Rectal smooth muscle tissue (tissue), 1 donor: ENCODE data around the gene CMTM1.
"Not testable (repeated sequence)": the region's sequence is repeated elsewhere in the genome, so short reads cannot be mapped to it uniquely, and the experiment has no call there.

Experiments used
- H3K27ac ChIP-seq: one replicate; pipeline ENCODE4 v1.7.0; 2013; ENCODE audit warnings: low read depth, low read length, inconsistent platforms
- H3K27me3 ChIP-seq: one replicate; pipeline ENCODE4 v1.7.0; 2013; ENCODE audit warnings: low read length; ENCODE audit not compliant: control insufficient read depth, insufficient read depth
- H3K36me3 ChIP-seq: one replicate; pipeline ENCODE4 v1.7.0; 2013; ENCODE audit warnings: low read length; ENCODE audit not compliant: control insufficient read depth, insufficient read depth
- H3K4me1 ChIP-seq: one replicate; pipeline ENCODE4 v1.7.0; 2013; ENCODE audit warnings: low read length; ENCODE audit not compliant: control insufficient read depth, insufficient read depth
- H3K4me3 ChIP-seq: one replicate; pipeline ENCODE4 v1.7.0; 2013; ENCODE audit warnings: low read length
- H3K9ac ChIP-seq: one replicate; pipeline ENCODE4 v1.7.0; 2013; ENCODE audit warnings: low read length

The CMTM1 gene

GRCh38 chr16:66619534-66620428, 53.5 kb downstream of the CMTM1 start:
- peaks cover 3% of the 10 kb centered on the region for H3K36me3 ChIP-seq
- no peak overlapping the region for H3K9ac ChIP-seq
- H3K27ac ChIP-seq = no peak overlapping the region

GRCh38 chr16:66620429-66620795, 54.2 kb downstream of the CMTM1 start:
- Histone ChIP-seq H3K9ac (no peak overlapping the region), H3K4me3 (no peak overlapping the region), H3K27me3 (no peaks in the 10 kb centered on the region), H3K36me3 (peaks cover 3% of the 10 kb centered on the region), H3K27ac (no peak overlapping the region), H3K4me1 (peaks cover 5% of the 10 kb centered on the region)

More at GRCh38 chr16:66619534-66620428, 53.5 kb downstream of the CMTM1 start:
- H3K4me1 ChIP-seq = peaks cover 5% of the 10 kb centered on the region
- no peak overlapping the region for H3K4me3 ChIP-seq
- H3K27me3 ChIP-seq = no peaks in the 10 kb centered on the region

GRCh38 chr16:66621973-66622372, 55.7 kb downstream of the CMTM1 start:
- H3K36me3 ChIP-seq = peaks cover 3% of the 10 kb centered on the region
- no peak overlapping the region for H3K4me3 ChIP-seq
- H3K4me1 ChIP-seq = peaks cover 5% of the 10 kb centered on the region
- H3K27me3 ChIP-seq = no peaks in the 10 kb centered on the region
- no peak overlapping the region for H3K27ac ChIP-seq
- H3K9ac ChIP-seq = no peak overlapping the region

- Histone ChIP-seq H3K4me3 (no peak overlapping the region), H3K27me3 (no peaks in the 10 kb centered on the region), H3K27ac (no peak overlapping the region), H3K36me3 (peaks cover 3% of the 10 kb centered on the region), H3K4me1 (peaks cover 5% of the 10 kb centered on the region), H3K9ac (no peak overlapping the region)
Measured at GRCh38 chr16:66622863-66623262, 56.6 kb downstream of the CMTM1 start.

- H3K9ac ChIP-seq = no peak overlapping the region
- H3K36me3 ChIP-seq = peaks cover 3% of the 10 kb centered on the region
Measured at GRCh38 chr16:66623755-66624154, 57.5 kb downstream of the CMTM1 start.

GRCh38 chr16:66627611-66628378, 61.6 kb downstream of the CMTM1 start:
- H3K4me3 ChIP-seq, H3K27ac ChIP-seq: not testable (repeated sequence)

More at GRCh38 chr16:66623755-66624154, 57.5 kb downstream of the CMTM1 start:
- Histone ChIP-seq H3K4me1 (peaks cover 1% of the 10 kb centered on the region), H3K27ac (no peak overlapping the region), H3K27me3 (no peaks in the 10 kb centered on the region), H3K4me3 (no peak overlapping the region)

More at GRCh38 chr16:66627611-66628378, 61.6 kb downstream of the CMTM1 start:
- H3K27me3 ChIP-seq, H3K36me3 ChIP-seq, H3K9ac ChIP-seq, H3K4me1 ChIP-seq: not testable (repeated sequence)
